ENCODE data around the gene AK2. TPM values are rescaled to one million over a fixed set of nuclear protein-coding genes. Genes with fewer than 3 reads are reported as not detected.

Gene AK2
- total RNA-seq, 4 donors from 2014 or later, result 273 to 366 (median 293) TPM

- H3K4me3 ChIP-seq, result no peak overlapping the region
- no peaks in the 10 kb centered on the region for H3K9me3 ChIP-seq
- peak overlapping the region in 3 of 4 donors; percentile 58 to 88 (median 84) for H3K27ac ChIP-seq
- peaks cover 0 to 30% (median 4%) of the 10 kb centered on the region in 4 donors for H3K4me1 ChIP-seq
- no peak for DNase-seq
- H3K27me3 ChIP-seq, result no peaks in the 10 kb centered on the region
- no peak for TF ChIP-seq POLR2A (IDR thresholded peaks at IDR 0.05)
- no peak for TF ChIP-seq CTCF (IDR thresholded peaks at IDR 0.05)
- peaks cover 0 to 48% (median 0%) of the 10 kb centered on the region in 3 donors for H3K36me3 ChIP-seq
Observed at GRCh38 chr1:33022650-33023200, 14.0 kb downstream of the AK2 start.

- peaks cover 0 to 24% (median 4%) of the 10 kb centered on the region in 4 donors for H3K4me1 ChIP-seq
- DNase-seq, result peak in 1 of 3 donors; percentile 74
Observed at GRCh38 chr1:33021567-33022431, 14.9 kb downstream of the AK2 start.

GRCh38 chr1:33018112-33018511 is 18.6 kb downstream of the AK2 start:
- TF ChIP-seq POLR2A (IDR thresholded peaks at IDR 0.05) (no peak), CTCF (IDR thresholded peaks at IDR 0.05) (no peak)
- Histone ChIP-seq H3K36me3 (peaks cover 0 to 65% (median 0%) of the 10 kb centered on the region in 3 donors), H3K9me3 (no peaks in the 10 kb centered on the region), H3K27me3 (no peaks in the 10 kb centered on the region), H3K27ac (no peak overlapping the region), H3K4me3 (no peak overlapping the region), H3K4me1 (peaks cover 0 to 5% (median under 1%) of the 10 kb centered on the region in 4 donors)
- no peak for DNase-seq

More at GRCh38 chr1:33021567-33022431, 14.9 kb downstream of the AK2 start:
- H3K9me3 ChIP-seq, result no peaks in the 10 kb centered on the region
- no peaks in the 10 kb centered on the region for H3K27me3 ChIP-seq
- no peak overlapping the region for H3K4me3 ChIP-seq
- TF ChIP-seq CTCF (IDR thresholded peaks at IDR 0.05) (no peak), POLR2A (IDR thresholded peaks at IDR 0.05) (no peak)
- peaks cover 0 to 55% (median 0%) of the 10 kb centered on the region in 3 donors for H3K36me3 ChIP-seq
- peak overlapping the region in 3 of 4 donors; percentile 58 to 88 (median 84) for H3K27ac ChIP-seq

- Histone ChIP-seq H3K9me3 (no peaks in the 10 kb centered on the region), H3K36me3 (peaks cover 0 to 75% (median 0%) of the 10 kb centered on the region in 3 donors)
- no peak for DNase-seq
Observed at GRCh38 chr1:33017175-33017574, 19.5 kb downstream of the AK2 start.

GRCh38 chr1:33015216-33015615 is 21.5 kb downstream of the AK2 start:
- no peak overlapping the region for H3K4me3 ChIP-seq
- no peak overlapping the region for H3K27ac ChIP-seq
- peaks cover 0 to 22% (median 0%) of the 10 kb centered on the region in 4 donors for H3K4me1 ChIP-seq
- DNase-seq, result no peak
- no peaks in the 10 kb centered on the region for H3K9me3 ChIP-seq
- TF ChIP-seq CTCF (IDR thresholded peaks at IDR 0.05), result no peak
- TF ChIP-seq POLR2A (IDR thresholded peaks at IDR 0.05), result no peak
- H3K36me3 ChIP-seq, result peaks cover 0 to 77% (median 0%) of the 10 kb centered on the region in 3 donors
- H3K27me3 ChIP-seq, result no peaks in the 10 kb centered on the region

More at GRCh38 chr1:33017175-33017574, 19.5 kb downstream of the AK2 start:
- no peak overlapping the region for H3K27ac ChIP-seq
- no peak for TF ChIP-seq CTCF (IDR thresholded peaks at IDR 0.05)
- H3K4me3 ChIP-seq, result no peak overlapping the region
- H3K4me1 ChIP-seq, result peaks cover 0 to 4% (median under 1%) of the 10 kb centered on the region in 4 donors
- H3K27me3 ChIP-seq, result no peaks in the 10 kb centered on the region
